ENCODE measurements around the gene COMT.

DNA sequence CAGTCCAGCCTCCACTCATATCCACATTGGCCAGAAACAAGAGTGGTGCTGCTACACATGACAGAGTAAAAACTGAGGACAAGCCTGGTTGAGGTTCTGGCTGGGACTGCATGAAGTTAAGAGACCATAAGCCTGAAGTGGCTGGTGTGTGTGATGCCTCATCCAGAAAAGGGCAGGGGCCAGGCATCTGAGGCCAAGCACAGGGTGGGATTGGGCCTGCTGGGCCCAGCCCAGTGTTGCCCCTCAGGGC lies 49.7 kb downstream of the COMT start:
- TF ChIP-seq POLR2A (IDR thresholded peaks at IDR 0.05): no peak
- TF ChIP-seq, protein P1, sequence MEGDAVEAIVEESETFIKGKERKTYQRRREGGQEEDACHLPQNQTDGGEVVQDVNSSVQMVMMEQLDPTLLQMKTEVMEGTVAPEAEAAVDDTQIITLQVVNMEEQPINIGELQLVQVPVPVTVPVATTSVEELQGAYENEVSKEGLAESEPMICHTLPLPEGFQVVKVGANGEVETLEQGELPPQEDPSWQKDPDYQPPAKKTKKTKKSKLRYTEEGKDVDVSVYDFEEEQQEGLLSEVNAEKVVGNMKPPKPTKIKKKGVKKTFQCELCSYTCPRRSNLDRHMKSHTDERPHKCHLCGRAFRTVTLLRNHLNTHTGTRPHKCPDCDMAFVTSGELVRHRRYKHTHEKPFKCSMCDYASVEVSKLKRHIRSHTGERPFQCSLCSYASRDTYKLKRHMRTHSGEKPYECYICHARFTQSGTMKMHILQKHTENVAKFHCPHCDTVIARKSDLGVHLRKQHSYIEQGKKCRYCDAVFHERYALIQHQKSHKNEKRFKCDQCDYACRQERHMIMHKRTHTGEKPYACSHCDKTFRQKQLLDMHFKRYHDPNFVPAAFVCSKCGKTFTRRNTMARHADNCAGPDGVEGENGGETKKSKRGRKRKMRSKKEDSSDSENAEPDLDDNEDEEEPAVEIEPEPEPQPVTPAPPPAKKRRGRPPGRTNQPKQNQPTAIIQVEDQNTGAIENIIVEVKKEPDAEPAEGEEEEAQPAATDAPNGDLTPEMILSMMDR (IDR thresholded peaks at IDR 0.05): no peak
